Right ventricle myocardium superior (tissue), 1 donor: ENCODE results near the gene UBXN6. TPM values are rescaled to one million over a fixed set of nuclear protein-coding genes. Genes with fewer than 3 reads are reported as not detected.
A peak's percentile ranks its signal among the peaks of the same experiment; 100 is the strongest.

Experiments
- ATAC-seq: fragments of 200-7000 bp; cut with Tn5 transposase; one replicate; pipeline ENCODE4 v1.9.1; 2020; ENCODE audit warnings: mild to moderate bottlenecking; ENCODE audit not compliant: poor library complexity
- DNase-seq: peaks from one replicate; pipeline ENCODE4 v3.0.0-alpha.2; 2020
- intact Hi-C: fragments of 100-400 bp; cut with DNase I; formaldehyde crosslinking; loops from one replicate; pipeline ENCODE4 v1.11.2; 2022
- total RNA-seq: library from RNA; stranded (reverse); fragmentation: NEBNext Ultra II Directional; extraction: Animal tissue kit (Norgen Biotek cat#: 25700); gene quantifications from one replicate; pipeline ENCODE4 v1.2.1, GENCODE V29; 2021
- donor health status: DM: no; HTN: yes; CAD: no; lungs with severe emphysema.

Gene UBXN6
- total RNA-seq, 1 donor from 2014 or later: 120 TPM

DNA sequence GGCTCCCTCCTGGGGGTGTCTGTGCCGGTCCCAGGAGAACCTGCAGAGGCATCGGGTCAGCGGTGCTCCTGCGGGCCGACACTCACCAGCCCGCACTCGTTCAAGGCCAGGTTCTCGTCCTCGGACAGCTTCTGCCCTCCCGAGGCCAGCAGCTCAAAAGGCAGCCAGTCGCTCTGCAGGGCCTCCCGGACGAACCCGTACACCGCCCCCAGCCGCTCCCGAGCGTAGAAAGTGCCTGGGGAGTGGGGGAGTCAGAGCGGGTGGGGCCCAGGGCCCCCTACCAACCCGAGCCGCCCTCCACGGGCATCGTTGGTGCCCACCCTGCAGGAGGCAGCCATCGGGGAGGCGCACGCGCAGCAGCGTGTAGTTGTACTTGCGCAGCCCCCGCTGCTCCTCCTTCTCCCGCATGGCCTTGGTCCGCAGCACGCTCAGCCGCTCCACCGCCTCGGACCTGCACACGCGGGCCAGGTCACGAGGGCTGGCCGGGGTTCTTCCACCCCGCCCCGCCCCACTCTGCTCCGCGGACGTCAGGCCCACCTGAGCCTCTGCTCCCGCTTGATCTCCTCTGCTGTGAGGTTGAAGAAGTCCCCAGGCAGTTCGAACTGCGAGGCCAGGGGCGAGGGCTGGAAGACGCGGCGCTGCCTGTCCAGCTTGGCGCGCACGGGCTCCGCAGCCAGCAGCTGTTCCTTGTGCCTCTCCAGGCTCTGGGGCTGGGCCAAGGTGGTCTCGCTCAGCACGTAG, 11.5 kb downstream of the UBXN6 start:
- intact Hi-C loops: no loop called here
- DNase-seq (no peak), ATAC-seq (no peak)

DNA sequence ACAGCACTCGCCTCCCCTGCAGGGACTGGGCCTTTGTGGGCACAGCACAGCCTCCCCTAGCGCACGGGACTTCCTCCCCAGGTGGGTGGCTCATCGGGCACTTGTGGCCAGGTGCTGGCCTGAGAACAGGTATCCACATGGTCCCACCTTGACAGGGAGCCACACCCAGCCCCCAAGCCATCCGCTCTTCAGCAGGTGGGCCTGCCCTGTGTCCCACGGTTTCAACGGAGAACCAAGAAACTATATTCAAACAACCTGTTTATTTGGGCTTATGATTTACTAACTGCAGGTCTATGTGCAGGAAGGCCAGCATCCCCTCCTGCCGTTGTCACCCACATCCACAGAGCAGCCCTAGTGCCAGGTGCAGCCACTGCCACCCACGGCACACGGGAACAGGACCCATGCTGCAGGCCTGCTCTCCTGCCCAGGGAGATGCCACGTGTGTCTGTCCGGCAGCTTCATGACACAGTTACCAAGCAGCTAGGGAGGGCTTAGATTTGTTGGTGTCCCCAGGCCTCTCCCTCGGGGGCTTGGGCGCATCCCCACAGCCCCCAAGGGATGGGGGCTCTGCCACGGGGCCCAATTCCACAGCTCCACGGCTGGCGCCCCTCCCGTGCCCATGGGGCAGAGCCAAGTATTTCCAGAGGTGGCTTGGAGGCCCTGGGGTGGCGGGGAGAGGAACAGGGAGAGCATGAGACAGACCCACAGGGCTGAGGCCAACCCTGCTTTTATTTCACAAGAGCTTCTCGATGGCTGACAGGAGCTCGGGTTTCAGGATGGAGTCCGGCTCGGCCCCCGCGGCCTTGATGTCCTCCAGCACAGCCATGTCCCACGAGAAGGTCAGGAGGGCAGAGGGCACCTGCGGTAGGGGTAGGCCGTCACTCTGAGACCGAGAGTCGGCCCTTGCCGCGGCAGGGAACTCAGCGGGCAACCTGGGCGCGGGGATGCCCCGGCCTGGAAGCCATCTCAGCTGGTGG, 12.5 kb downstream of the UBXN6 start:
- intact Hi-C loops: no loop called here
- DNase-seq (no peak), ATAC-seq (no peak)

GRCh38 chr19:4443966-4444764, 13.4 kb downstream of the UBXN6 start:
- DNase-seq (no peak), ATAC-seq (no peak)
- intact Hi-C loops: no loop called here

DNA sequence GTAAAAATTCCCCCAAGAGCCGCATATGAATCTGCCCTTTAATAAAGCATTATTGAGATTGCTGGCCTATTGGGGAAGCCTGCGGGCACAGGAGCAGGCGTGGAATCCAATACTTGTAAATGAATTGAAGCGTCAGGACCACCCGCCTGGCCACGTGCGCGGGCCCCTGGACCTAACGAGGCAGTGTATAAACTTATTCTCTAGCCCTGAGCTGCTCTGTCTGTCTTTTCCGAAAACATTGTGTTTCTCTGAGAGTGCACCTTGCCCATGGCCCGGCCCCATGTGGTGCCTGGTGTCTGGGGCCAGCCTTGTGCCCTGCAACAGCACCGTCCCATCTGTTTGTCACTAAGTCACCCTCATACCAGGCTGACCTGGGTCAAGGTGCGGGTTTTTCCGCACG, 14.4 kb downstream of the UBXN6 start:
- ATAC-seq (no peak), DNase-seq (no peak)
- intact Hi-C loops: no loop called here

- intact Hi-C loops: no loop called here
- ATAC-seq (no peak), DNase-seq (no peak)
Observed at GRCh38 chr19:4442819-4443146, 14.8 kb downstream of the UBXN6 start.

DNA sequence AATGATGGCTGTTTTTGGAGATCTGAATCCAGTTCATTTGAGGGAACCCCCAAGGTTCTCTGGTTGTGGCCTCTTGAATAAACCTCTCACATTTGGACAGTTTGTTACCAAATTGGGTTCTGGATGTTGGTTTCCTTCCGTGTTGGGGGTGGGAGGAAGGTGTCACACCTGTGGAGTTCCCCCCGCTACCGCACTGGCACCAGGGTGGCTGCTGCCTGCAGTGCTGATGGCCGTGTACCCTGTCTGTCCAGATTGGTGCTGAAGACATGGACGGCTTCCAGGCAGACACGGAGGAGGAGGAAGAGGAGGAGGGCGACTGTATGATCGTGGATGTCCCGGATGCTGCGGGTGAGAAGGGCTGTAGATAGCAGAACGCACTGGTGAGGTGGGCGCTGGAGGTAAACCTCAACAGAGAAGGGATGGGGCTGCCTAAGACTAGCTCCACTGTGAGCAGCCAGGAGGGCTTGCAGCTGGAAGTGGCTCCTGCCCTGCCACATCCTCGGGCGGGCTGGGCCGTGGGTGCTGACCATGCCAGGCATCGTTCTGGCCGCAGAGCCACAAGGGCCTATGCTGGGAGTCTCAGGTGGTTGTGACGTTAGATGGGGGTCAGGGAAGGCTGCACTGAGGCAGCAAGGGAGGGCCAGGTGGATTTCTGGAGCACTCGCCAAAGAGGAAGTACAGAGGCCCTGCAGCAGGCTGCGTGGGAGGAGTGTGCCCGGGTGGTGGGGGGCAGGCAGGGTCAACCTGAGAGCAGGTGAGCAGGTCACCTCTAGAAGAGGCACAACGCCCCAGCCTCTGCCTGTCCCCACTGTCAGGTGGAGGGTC, 15.4 kb downstream of the UBXN6 start:
- DNase-seq (no peak), ATAC-seq (no peak)
- intact Hi-C loops: no loop called here

- DNase-seq (no peak), ATAC-seq (no peak)
- intact Hi-C loops: no loop called here
Observed at GRCh38 chr19:4439243-4439642, 18.4 kb downstream of the UBXN6 start.

- intact Hi-C loops: no loop called here
- DNase-seq: no peak
- ATAC-seq: no peak
Observed at GRCh38 chr19:4437103-4437502, 20.5 kb downstream of the UBXN6 start.

DNA sequence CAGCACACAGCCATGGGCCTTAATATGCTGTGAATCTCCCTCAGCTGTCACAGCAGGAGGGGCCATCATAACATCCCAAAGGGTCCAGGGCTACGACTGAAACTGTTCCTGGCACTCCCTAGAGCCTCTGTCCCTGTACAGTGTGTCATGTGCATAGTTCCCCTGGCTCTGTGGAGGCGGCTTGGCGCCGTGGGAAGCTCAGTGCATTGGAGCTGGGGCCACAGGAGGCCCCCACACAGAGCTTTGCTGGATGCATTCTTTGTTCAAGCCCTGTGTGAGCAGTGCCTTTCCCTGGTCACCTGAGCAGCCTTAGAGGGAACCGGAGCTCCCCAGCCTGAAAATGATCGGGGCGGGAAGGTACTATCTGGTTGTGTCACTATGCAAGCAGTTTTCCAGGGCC, 21.4 kb downstream of the UBXN6 start:
- intact Hi-C loops: no loop called here
- no peak for DNase-seq
- ATAC-seq: no peak

- no peak for ATAC-seq
- no peak for DNase-seq
- intact Hi-C loops: no loop called here
Observed at GRCh38 chr19:4434391-4434790, 23.2 kb downstream of the UBXN6 start.

GRCh38 chr19:4432918-4433506, 24.6 kb downstream of the UBXN6 start:
- no peak for DNase-seq
- no peak for ATAC-seq
- intact Hi-C loops: no loop called here

DNA sequence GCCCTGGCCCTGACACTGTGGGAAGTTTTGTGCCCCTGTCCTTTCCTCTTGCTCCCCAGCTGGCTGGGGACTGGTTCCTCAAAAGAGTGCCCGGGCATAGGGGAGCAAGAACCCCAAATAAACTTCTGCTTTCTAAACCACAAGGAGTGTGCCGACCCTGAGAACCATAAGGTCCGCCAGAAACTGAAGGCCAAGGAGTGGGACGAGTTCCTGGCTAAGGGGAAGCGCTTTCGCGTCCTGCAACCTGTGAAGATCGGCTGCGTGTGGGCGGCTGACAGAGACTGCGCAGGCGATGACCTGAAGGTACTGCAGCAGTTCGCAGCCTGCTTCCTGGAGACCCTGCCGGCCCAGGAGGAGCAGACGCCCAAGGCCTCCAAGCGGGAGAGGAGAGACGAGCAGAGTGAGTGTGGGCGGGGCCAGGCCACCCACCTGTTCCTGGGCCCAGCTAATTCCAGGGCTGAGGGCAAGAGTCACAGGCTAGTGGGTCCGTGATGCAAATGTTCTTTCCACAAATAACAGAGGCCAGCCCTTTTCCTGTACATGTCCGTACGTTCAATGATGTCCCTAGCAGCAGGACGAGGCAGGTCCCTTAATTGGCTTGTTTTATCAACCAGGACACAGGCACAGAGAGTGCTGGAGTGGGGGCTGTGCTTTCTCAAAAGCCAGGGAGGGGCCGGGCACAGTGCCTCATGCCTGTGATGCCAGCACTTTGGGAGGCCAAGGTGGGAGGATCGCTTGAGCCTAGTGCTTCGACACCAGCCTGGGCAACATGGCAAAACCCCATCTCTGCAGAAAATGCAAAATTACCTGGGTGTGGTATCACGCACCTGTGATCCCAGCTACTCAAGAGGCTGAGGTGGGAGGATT, 25.6 kb downstream of the UBXN6 start:
- ATAC-seq (peak; percentile 60), DNase-seq (no peak)
- intact Hi-C loops: no loop called here

DNA sequence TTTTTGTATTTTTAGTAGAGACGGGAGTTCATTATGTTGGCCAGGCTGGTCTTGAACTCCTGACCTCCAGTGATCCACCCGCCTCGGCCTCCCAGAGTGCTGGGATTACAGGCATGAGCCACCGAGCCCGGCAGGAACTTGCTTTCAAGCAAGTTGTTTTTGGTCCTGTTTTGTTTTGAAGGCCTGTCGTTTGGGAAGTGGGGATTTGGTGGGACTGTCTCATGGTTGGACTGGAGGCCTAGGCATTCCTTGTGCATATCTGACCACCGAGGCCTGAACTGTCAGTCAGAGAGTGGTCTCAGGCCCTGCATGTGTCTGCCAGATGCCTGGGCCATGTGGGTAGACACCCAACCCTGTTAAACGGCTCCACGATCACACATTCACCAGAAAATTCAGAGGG, 26.3 kb downstream of the UBXN6 start:
- intact Hi-C loops: no loop called here
- ATAC-seq (no peak), DNase-seq (no peak)

DNA sequence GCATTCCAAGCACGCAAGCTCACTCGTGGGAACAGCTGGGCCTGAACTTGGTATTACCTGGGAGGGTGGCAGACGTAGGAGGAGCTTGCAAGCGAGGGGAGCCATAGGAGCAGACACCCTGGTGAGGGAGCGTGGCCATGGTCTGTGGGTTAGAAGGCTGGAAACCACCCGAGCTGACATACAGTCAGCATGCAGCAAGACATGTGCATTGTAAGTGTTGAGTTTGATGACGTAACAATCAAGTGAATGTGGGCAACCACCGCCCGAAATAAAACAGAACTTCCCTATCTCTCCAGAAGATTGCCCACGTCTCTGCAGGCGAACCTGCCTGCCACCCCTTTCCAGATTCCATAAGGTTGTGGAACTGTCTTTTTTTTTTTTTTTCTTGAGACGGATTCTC, 26.8 kb downstream of the UBXN6 start:
- intact Hi-C loops: no loop called here
- DNase-seq: no peak
- no peak for ATAC-seq

GRCh38 chr19:4429771-4430171, 27.8 kb downstream of the UBXN6 start:
- ATAC-seq (no peak), DNase-seq (no peak)
- intact Hi-C loops: no loop called here

- intact Hi-C loops: no loop called here
- DNase-seq (no peak), ATAC-seq (no peak)
Observed at GRCh38 chr19:4429256-4429655, 28.3 kb downstream of the UBXN6 start.

GRCh38 chr19:4428326-4428975, 29.1 kb downstream of the UBXN6 start:
- no peak for DNase-seq
- intact Hi-C loops: no loop called here
- ATAC-seq: no peak
